Transverse colon (tissue), 3 donors: ENCODE measurements around the gene CD6.

Experiments
- CTCF ChIP-seq, 5 experiments: fragments of 200-600 bp in 3 of 5; fragments of 450-650 bp in 2 of 5; sonication (generic) in 3 of 5; IDR thresholded peaks; 1 replicate in 2 of 5; 2 replicates in 3 of 5; pipeline ENCODE4 v1.5.1; 2016 to 2017; ENCODE audit warnings: antibody characterized with exemption in 5 of 5, inconsistent platforms in 3 of 5, mild to moderate bottlenecking in 2 of 5, moderate library complexity in 1 of 5
- EP300 ChIP-seq: sonication (generic); formaldehyde crosslinking; IDR thresholded peaks from one replicate; pipeline ENCODE4 v1.6.1; 2017; ENCODE audit warnings: antibody characterized with exemption, low read depth
- POLR2A ChIP-seq: fragments of 450-650 bp; IDR thresholded peaks from one replicate; pipeline ENCODE4 v1.6.1; 2016; ENCODE audit warnings: antibody characterized with exemption, mild to moderate bottlenecking, moderate library complexity

- TF ChIP-seq CTCF (IDR thresholded peaks at IDR 0.05): no peak
- no peak for TF ChIP-seq POLR2A
- no peak for TF ChIP-seq EP300
Measured at GRCh38 chr11:61007383-61007955, 36.0 kb downstream of the CD6 start.
